NCI-H187 (cell line): ENCODE data around the gene CYB5R2.
"Not testable (repeated sequence)": the region's sequence is repeated elsewhere in the genome, so short reads cannot be mapped to it uniquely, and the experiment has no call there.

Experiments used
- DNase-seq, 2 experiments: peaks; one replicate each; lab custom pipeline; 2025; lab: John Stamatoyannopoulos, UW

CYB5R2 gene

GRCh38 chr11:7668911-7669310, 4.4 kb downstream of the CYB5R2 start:
- no peak for DNase-seq

DNA sequence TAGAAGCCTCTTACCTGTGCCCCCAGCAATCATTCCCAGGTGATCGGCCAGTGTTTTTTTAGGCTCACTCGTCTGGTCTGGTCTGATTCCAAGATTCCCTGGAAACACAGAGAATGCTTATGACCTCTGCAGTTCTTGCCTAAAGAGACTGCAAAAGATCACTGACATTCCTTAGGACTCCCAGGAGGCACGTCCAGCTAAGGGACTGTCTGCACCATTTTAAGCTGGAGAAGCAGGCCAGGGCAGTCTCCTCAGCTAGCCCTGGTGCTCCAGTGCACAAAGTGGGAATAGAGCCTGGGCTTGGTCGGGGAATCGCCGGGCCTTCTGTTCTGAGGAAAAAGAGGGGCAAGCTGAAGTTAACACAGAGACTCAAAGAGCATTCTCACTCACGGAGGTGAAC, 4.8 kb downstream of the CYB5R2 start:
- no peak for DNase-seq

DNA sequence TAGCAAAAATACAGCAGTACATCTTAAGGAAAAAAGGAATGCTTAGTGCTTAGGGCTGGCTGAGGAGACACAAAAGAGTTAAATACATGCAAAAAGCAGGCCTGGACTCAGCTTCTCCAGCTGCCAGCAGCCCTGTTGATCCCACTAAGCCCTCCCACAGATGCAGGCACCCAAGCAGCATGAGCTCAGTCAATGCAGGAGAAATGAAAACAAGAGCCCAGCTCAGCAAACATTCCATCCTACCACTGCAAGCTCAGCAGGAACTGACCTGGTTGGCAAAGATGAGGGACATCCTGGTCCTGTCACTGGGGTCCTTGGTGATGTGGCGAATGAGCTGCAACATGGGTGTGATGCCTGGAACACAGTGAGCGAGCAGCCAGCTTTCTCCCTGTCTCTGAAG, 5.8 kb downstream of the CYB5R2 start:
- DNase-seq = no peak

GRCh38 chr11:7666292-7666866, 6.9 kb downstream of the CYB5R2 start:
- DNase-seq = no peak

GRCh38 chr11:7665473-7666291, 7.6 kb downstream of the CYB5R2 start:
- DNase-seq = peak; percentile 29 to 75

GRCh38 chr11:7664867-7665266, 8.4 kb downstream of the CYB5R2 start:
- no peak for DNase-seq

GRCh38 chr11:7663531-7663930, 9.8 kb downstream of the CYB5R2 start:
- not testable (repeated sequence) for DNase-seq

DNA sequence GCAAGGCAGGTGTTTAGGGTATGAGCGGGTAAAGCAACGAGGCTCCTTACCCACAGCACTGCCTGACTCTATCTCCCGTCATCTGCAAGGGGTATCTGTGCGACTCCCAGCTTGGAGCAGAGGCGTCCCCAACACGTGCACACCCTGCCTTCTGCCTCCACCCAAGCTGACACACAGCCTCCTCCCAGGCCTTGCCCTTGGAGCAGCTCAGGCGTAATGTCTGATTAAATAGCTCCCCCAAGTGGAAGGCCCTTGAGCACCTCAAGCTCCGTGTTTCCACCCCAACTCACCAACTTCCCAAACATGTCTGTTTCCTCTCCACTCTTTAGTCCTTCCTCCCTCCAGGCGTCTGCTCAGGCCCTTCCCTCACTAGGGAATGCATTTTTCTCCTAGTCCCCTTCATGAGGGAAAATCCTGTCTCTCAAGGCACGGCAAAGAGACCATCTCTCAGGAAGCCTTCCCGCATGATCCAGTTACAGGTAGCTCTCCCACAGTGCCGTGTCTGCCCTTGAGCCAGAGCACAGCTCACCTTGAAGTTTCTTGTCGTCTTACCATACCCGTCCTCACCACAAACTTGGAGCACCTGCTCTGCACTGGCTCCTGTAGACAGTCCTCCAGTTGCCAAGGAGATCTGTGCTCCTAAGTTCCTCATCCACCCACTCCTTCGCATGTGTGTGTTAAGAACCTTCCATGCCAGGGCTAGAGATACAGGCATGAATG, 15.8 kb downstream of the CYB5R2 start:
- peak in 1 of 2 experiments; percentile 31 for DNase-seq

- no peak for DNase-seq
Measured at GRCh38 chr11:7656704-7657103, 16.6 kb downstream of the CYB5R2 start.

GRCh38 chr11:7655253-7656217, 17.8 kb downstream of the CYB5R2 start:
- no peak for DNase-seq

- DNase-seq = no peak
Measured at GRCh38 chr11:7654195-7654705, 19.1 kb downstream of the CYB5R2 start.

DNA sequence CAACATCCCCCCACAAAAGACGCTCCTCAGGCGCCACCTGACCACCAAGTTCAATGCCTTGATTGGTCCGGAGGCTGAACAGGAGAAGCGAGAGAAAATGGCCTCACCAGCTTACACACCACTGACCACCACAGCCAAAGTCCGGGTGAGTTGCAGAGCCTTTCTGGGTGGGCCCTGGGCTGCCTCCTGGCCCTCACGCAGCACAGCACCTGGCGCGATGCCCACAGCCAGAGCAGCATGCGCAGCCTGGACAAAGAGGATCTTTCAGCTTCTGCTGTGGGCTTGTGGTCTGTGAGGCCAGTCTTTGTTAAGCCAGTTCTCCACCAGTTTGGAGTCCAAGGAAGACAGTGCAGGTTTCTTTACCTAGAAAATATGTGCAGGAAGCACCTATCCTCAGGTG, 21.6 kb downstream of the CYB5R2 start:
- DNase-seq = no peak

DNA sequence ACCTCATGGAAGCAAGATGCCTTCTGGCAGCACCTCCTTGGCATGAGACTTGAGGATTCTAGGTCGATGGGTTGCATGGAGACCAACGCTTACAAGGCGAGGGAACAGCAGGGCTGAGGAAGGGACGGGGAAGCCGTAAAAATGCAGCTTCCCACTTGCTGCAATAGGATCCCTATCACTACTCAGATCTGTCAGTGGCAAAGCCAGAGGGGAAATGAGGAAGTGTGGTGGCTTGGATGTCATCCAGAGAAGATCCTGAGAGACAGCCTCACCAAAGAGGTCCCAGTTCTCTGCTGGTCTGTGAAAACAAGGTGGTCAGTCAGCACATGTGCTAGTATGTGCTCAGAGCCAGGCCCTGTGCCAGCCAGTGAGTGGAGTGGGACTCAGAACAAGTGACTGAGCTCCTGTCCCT, 22.2 kb downstream of the CYB5R2 start:
- no peak for DNase-seq

GRCh38 chr11:7648264-7648663, 25.0 kb downstream of the CYB5R2 start:
- no peak for DNase-seq

DNA sequence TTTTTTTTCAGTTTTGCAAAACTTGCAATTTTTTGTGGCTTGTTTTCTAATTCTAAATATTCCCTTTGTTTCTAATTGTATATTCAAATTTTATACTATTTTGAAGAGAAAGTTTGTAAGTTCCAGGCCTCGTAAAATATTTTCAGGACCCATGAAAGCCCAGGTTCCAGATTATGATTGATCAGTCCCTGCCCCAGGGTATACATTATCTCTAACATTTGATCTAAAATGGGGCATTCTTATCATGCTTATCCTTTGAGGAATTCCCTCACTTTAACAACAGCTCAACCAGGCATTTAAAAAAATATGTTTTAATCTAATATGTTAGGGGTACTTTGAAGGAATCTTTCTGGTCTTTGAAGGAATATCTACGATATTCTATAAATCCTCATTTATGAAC, 26.4 kb downstream of the CYB5R2 start:
- DNase-seq = no peak

DNA sequence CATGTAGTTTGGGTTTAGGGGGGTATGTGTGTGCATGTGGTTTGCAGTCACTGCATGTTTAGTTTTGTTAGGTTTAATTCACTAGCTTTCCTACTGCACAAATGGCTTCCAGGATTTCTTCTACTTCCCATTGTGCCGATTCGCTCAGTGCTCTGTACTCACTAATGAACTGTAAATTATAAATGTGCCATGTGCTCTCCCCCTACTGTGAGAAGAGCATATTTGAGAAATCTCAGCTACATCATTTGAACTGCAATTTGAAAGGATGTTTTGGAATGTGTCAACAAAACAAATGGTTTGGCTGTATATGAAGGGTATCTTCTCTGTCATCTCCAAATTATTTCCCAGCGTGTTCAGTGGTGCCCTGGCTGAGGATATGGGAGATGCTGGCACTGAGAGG, 28.1 kb downstream of the CYB5R2 start:
- no peak for DNase-seq

- no peak for DNase-seq
Measured at GRCh38 chr11:7643314-7643713, 30.0 kb downstream of the CYB5R2 start.

GRCh38 chr11:7642747-7643146, 30.6 kb downstream of the CYB5R2 start:
- DNase-seq = no peak

- DNase-seq = no peak
Measured at GRCh38 chr11:7640816-7641215, 32.5 kb downstream of the CYB5R2 start.

DNA sequence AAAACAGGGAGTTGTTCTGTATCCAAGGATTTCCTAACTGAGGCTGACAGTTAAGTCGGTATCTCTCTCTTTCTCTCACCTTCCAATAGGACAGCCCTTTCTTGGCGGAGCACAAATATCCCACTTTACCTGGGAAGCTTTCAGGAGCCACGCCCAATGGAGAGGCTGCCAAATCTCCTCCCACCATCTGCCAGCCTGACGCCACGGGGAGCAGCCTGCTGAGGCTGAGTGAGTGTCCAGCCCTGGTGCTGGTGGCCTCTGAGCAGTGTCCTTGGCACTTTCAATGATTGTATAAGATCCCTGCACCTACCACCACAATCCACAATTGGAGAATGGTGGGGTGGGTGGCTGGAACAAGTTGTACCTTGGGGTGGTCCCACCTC, 33.7 kb downstream of the CYB5R2 start:
- peak in 1 of 2 experiments; percentile 43 for DNase-seq
